PC-3 (cell line): Measurements from ENCODE around the gene MAD1L1.

Source experiments
- CTCF ChIP-seq: fragments of 300-600 bp; sonication (generic); conservative IDR thresholded peaks from 2 replicates; pipeline ENCODE4 v1.5.1; 2017; ENCODE audit warnings: antibody characterized with exemption, low read depth, mild to moderate bottlenecking, low read length
- EZH2 ChIP-seq: fragments of 300-600 bp; sonication (generic); IDR thresholded peaks from one replicate; pipeline ENCODE4 v1.6.1; 2017; ENCODE audit warnings: antibody characterized with exemption, mild to moderate bottlenecking, low read length; ENCODE audit not compliant: unreplicated experiment
- EZH2phosphoT487 ChIP-seq: fragments of 300-600 bp; sonication (generic); IDR thresholded peaks from 2 replicates; pipeline ENCODE4 v1.6.1; 2018; ENCODE audit warnings: mild to moderate bottlenecking, antibody characterized with exemption, low read length, borderline replicate concordance

- no peak for TF ChIP-seq CTCF
- no peak for TF ChIP-seq EZH2
- no peak for TF ChIP-seq EZH2phosphoT487
These were observed 122.7 kb downstream of the MAD1L1 start for GRCh38 chr7:2109936-2110609.
